DMS153 (cell line): ENCODE measurements around the gene MYO9B.
"Not testable (repeated sequence)": the region's sequence is repeated elsewhere in the genome, so short reads cannot be mapped to it uniquely, and the experiment has no call there.

ENCODE experiments used
- DNase-seq: peaks from one replicate; lab custom pipeline; 2025; lab: John Stamatoyannopoulos, UW

The MYO9B gene

GRCh38 chr19:17091758-17092333 lies 16.3 kb downstream of the MYO9B start:
- DNase-seq = no peak

- DNase-seq = no peak
These were observed 17.1 kb downstream of the MYO9B start for GRCh38 chr19:17092696-17093095.

GRCh38 chr19:17094694-17095093 lies 19.1 kb downstream of the MYO9B start:
- DNase-seq = not testable (repeated sequence)

DNA sequence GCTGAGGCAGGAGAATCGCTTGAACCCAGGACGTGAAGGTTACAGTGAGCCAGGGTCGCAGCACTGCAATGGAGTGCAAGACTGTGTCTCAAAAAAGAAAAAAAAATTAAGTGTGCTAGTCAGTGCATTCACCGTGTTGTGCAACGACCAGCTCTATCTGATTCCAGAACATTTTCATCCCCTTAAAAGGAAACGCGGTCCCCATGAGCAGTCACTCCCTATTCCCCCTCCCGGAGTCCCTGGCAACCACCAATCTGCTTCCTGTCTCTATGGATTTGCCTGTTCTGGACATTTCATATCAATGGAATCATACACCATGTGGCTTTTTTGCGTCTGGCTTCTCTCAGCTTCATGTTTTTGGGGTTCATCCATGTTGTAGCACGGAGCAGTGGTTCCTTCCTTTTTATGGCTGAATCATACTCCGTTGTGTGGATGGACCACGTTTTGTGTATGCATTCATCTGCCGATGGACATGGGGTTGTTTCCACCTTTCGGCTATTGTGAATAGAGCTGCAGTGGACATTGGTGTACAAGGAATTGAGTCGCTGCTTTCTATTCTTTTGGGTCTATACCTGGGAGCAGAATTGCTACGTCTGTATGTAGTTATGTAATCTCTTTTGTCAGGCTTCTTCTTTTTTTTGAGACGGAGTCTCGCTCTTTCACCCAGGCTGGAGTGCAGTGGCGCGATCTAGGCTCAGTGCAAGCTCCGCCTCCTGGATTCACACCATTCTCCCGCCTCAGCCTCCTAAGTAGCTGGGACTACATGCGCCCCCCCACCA lies 19.8 kb downstream of the MYO9B start:
- DNase-seq = no peak

DNA sequence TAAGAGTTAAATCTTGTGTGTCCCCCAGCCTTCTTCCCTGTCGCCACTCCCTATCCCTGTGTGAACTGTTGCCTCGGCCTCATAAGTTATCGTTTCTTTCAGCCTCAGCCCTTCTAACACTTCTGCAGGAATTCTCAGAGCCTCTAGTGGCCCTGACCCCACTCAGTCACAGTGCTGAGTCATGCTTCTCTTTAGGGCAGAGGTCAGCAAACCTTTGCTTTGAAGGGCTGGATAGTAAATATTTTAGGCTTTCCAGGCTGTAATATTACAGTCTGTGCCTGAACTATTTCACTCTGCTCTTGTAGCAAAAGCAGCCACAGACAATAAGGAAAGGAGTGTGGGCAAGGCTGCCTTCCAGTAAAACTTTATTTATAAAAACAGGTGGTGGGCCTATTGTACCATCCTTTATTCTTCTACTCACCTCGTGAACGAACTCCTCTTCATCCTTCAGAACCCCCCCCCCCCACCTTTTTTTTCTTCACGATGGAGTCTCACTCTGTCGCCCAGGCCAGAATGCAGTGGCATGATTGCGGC lies 22.1 kb downstream of the MYO9B start:
- no peak for DNase-seq

DNA sequence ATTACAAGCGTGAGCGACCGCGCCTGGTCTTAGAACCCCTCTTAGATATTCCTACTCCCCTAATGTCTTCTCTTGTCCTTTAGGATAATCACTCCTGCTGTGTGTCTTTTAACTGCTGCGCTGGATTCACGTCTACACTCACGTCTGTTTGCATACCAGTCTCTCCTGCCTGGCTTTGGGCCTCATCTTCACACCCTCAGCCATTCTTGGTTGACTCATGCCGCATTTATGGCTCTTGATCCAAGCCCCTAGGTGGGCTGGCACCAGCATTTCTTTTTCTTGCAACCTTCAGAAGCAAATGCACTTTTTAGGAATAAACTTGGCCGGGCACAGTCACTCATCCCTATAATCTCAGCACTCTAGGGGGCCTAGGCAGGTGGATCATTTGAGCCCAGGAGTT lies 22.7 kb downstream of the MYO9B start:
- no peak for DNase-seq

GRCh38 chr19:17101686-17102628 lies 26.4 kb downstream of the MYO9B start:
- no peak for DNase-seq

- DNase-seq = no peak
These were observed 27.6 kb downstream of the MYO9B start for GRCh38 chr19:17103177-17103576.

- DNase-seq = no peak
These were observed 29.1 kb downstream of the MYO9B start for GRCh38 chr19:17104679-17105078.

- no peak for DNase-seq
These were observed 30.0 kb downstream of the MYO9B start for GRCh38 chr19:17105556-17105955.

- DNase-seq = not testable (repeated sequence)
These were observed 31.4 kb downstream of the MYO9B start for GRCh38 chr19:17106964-17107363.

GRCh38 chr19:17107546-17108452 lies 32.2 kb downstream of the MYO9B start:
- peak; percentile 34 for DNase-seq

DNA sequence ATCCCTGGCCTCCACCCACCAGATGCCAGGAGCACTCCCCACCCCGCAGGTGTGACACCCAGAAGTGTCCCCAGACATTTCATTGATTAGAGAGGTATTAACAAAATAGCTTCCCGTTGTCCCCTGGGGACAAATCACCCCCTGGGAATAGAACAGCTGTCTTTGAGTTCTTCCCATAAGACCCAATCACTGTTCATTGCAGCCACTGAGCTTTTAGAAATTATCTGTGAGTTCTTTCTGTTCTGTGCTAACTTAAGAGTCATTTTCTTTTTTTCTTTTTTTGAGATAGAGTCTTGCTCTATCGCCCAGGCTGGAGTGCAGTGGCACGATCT lies 32.8 kb downstream of the MYO9B start:
- DNase-seq = no peak

DNA sequence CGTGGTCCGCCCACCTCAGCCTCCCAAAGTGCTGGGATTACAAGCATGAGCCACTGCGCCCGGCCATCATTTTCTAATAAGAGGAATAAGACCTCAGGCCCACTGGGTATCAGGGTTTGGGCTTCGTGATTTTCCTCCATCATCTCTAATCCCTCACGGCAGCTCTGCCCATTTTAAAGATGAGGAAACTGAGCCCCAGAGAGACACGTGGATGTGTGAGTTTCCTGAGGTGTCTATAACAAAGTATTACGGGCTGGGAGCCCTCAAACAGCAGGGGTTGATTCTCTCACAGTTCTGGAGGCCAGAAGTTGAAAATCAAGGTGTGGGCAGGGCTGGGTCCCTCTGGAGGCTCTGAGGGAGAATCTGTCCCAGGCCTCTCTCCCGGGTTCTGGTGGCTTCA lies 33.7 kb downstream of the MYO9B start:
- no peak for DNase-seq

DNA sequence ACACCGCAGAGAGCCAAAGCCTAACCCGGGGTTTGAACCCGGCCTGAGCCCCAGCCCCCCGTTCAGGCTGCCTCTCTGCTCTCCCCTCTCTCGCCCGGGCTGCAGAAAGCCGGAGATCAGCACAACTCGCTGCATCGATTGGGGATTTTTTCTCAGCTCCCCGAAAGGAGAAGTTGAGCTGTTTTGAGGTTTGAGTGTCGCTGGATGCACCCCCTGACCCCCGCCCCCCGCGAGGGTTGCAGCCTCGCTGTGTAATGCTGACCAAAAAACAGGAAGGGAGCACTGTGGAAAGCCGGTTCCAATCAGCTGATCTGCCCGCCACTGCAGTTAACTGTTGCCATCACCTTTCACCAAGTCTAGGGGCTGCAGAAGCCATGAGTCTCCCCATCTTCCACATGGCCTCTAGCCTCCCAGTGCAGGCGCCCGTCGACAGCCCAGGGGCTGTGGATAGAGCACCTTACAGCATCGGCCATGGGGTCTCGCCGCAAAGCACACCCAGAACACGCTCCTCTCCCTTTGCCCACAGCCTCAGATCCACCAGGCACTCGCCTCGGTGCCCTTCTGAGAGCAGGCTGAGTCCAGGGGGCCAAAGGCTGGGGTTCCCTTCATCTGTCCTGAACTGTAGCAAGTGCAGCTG lies 34.5 kb downstream of the MYO9B start:
- no peak for DNase-seq

GRCh38 chr19:17110599-17110966 lies 35.0 kb downstream of the MYO9B start:
- no peak for DNase-seq

DNA sequence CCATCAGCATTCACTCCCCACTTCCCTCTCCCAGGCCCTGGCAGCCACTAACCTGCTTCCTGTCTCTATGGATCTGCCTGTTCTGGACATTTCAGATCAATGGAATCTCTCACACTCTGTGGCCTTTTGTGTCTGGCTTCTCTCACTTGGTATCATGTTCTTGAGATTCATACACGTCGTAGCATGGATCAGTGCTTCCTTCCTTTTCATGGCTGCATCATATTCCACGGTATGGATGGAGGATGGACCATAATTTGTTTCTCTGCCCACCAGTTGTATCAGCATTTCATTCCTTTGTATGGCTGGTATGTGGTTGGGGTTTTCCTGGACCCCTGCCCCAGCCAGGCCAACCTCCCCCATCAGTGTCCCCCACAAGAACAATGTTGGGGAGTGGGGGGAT lies 36.2 kb downstream of the MYO9B start:
- no peak for DNase-seq

GRCh38 chr19:17112271-17112670 lies 36.7 kb downstream of the MYO9B start:
- no peak for DNase-seq

DNA sequence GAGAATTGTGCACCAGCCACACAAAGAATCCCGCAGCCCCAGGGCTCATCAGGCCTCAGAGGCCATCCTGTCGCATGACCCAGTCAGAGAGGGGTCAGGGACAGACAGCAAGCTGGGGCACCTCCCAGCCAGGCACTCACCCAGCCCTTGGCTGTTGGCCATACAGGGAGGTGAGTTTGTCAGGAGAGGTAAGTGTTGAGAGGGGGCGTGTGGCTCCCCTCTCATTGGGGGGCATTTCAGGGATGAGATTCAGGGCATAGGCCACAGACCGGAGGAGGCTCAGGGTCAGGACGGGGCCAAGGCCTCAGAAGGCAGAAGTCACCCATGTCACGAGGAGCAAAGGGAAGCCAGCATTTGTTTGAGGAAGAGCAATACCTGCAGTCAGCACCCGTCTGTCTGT lies 37.1 kb downstream of the MYO9B start:
- no peak for DNase-seq

- DNase-seq = no peak
These were observed 37.7 kb downstream of the MYO9B start for GRCh38 chr19:17113127-17113785.

DNA sequence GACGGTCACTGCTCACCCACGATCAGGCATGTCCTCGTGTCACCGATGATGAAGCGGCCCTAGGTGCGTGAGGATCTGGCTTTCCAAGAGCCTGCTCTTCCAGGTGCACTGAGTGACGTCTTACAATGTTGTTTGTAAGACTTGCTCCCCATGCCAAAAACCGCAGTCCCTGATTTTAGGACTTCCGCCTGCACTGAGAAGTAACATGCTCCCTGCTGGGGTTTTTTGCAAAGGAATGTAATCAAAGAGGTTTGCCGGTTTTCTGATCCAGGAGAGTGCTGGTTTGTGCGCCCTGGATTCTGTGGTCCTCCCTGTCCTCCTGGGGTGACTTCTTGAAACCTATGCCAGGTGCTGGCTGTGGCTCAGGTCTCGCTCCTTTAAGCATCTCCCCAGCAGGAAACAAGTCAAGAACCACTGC lies 38.8 kb downstream of the MYO9B start:
- DNase-seq = no peak
